OCI-LY1 (cell line): Measurements from ENCODE around the gene RAB18.

Experiments used
- EZH2 ChIP-seq: fragments of 200-600 bp; sonication (generic), shearing (Covaris generic); IDR thresholded peaks from 2 replicates; pipeline ENCODE4 v1.8.0; 2017; ENCODE audit warnings: borderline replicate concordance, mixed run types, mild to moderate bottlenecking, antibody characterized with exemption, low read length, moderate library complexity, mixed read lengths
- TF ChIP-seq, protein P1 (sequence below): fragments of 200-600 bp; sonication (generic), shearing (Covaris generic); IDR thresholded peaks from 2 replicates; pipeline ENCODE4 v1.5.1; 2017; ENCODE audit warnings: mild to moderate bottlenecking, antibody characterized with exemption, low read length, moderate library complexity, mixed read lengths

DNA sequence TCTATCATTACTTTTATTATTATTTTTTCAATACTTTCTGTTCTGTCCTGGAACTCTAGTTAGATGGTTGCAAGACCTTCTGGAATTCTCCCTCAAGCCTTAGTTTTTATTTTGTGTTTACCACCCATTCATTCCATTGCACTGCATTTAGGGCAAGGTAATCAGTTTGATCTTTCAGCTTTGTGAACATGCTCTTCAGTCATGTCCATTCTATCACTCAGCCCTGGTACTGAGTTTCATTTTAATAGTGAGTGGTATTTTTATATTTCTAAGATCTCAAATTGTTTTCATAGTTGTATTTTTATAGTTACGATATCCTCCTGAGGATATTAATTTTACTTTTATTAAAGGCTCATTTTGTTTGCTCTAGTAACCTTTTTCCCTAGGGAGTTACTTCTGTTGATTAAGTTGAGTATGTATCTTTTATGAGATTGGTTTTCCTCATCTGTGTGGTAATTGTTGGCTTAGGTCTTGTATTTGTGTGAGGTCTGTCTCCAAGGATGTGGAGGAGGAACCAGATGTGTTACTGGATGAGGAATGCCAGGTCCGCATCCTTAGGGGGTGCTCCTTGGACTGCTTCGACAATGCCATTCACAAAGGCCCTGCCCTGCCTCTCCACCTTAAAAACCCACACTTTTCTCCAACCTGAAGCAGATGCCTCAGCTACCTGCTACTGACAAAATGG lies 46.7 kb upstream of the RAB18 start:
- TF ChIP-seq, protein P1, sequence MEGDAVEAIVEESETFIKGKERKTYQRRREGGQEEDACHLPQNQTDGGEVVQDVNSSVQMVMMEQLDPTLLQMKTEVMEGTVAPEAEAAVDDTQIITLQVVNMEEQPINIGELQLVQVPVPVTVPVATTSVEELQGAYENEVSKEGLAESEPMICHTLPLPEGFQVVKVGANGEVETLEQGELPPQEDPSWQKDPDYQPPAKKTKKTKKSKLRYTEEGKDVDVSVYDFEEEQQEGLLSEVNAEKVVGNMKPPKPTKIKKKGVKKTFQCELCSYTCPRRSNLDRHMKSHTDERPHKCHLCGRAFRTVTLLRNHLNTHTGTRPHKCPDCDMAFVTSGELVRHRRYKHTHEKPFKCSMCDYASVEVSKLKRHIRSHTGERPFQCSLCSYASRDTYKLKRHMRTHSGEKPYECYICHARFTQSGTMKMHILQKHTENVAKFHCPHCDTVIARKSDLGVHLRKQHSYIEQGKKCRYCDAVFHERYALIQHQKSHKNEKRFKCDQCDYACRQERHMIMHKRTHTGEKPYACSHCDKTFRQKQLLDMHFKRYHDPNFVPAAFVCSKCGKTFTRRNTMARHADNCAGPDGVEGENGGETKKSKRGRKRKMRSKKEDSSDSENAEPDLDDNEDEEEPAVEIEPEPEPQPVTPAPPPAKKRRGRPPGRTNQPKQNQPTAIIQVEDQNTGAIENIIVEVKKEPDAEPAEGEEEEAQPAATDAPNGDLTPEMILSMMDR, result no peak
- TF ChIP-seq EZH2, result no peak
